HEK293T (cell line): Measurements from ENCODE around the gene SH2D1B.

Experiments used
- CTCF ChIA-PET: fragments of 350-600 bp; formaldehyde crosslinking; extraction: SDS; loops from one replicate; lab custom pipeline; 2021; ENCODE audit warnings: antibody characterized with exemption, inconsistent platforms; lab: Yijun Ruan, JAX
- POLR2A ChIA-PET: fragments of 350-600 bp; formaldehyde crosslinking; extraction: SDS; loops from one replicate; lab custom pipeline; 2020; ENCODE audit warnings: antibody characterized with exemption, inconsistent platforms; lab: Yijun Ruan, JAX
- DNase-seq: peaks from one replicate; pipeline ENCODE4 v3.0.0; 2012; ENCODE audit warnings: mixed read lengths; ENCODE audit errors: extremely low spot score
- ARNT ChIP-seq: fragments of 450-650 bp; IDR thresholded peaks from 2 replicates; pipeline ENCODE4 v1.6.1; 2017; ENCODE audit warnings: mild to moderate bottlenecking
- BHLHE40 ChIP-seq: fragments of 450-650 bp; IDR thresholded peaks from 2 replicates; pipeline ENCODE4 v1.6.1; 2016; ENCODE audit warnings: mild to moderate bottlenecking, moderate library complexity, borderline replicate concordance
- CTBP1 ChIP-seq: fragments of 450-650 bp; IDR thresholded peaks from 2 replicates; pipeline ENCODE4 v1.6.1; 2016; ENCODE audit warnings: borderline replicate concordance
- ELF4 ChIP-seq: fragments of 450-650 bp; IDR thresholded peaks from 2 replicates; pipeline ENCODE4 v1.6.1; 2017; ENCODE audit warnings: antibody characterized with exemption
- FOXA1 ChIP-seq: fragments of 450-650 bp; IDR thresholded peaks from 2 replicates; pipeline ENCODE4 v1.6.1; 2016; ENCODE audit warnings: mild to moderate bottlenecking
- FOXK2 ChIP-seq: fragments of 450-650 bp; IDR thresholded peaks from 2 replicates; pipeline ENCODE4 v1.6.1; 2016; ENCODE audit warnings: mild to moderate bottlenecking
- FOXM1 ChIP-seq: fragments of 450-650 bp; IDR thresholded peaks from 2 replicates; pipeline ENCODE4 v1.6.1; 2017; ENCODE audit warnings: mild to moderate bottlenecking, borderline replicate concordance
- HDGF ChIP-seq: fragments of 450-650 bp; IDR thresholded peaks from 2 replicates; pipeline ENCODE4 v1.6.1; 2017; ENCODE audit warnings: antibody characterized with exemption, borderline replicate concordance
- L3MBTL2 ChIP-seq: fragments of 450-650 bp; conservative IDR thresholded peaks from 2 replicates; pipeline ENCODE4 v1.6.1; 2016; ENCODE audit warnings: mild to moderate bottlenecking
- LEF1 ChIP-seq: fragments of 450-650 bp; IDR thresholded peaks from 2 replicates; pipeline ENCODE4 v1.6.1; 2017; ENCODE audit warnings: mild to moderate bottlenecking, borderline replicate concordance
- NFRKB ChIP-seq: fragments of 450-650 bp; IDR thresholded peaks from 2 replicates; pipeline ENCODE4 v1.6.1; 2016; ENCODE audit warnings: mild to moderate bottlenecking, moderate library complexity
- SP1 ChIP-seq: fragments of 450-650 bp; IDR thresholded peaks from 2 replicates; pipeline ENCODE4 v1.6.1; 2017
- SUZ12 ChIP-seq: fragments of 450-650 bp; IDR thresholded peaks from 2 replicates; pipeline ENCODE4 v1.6.1; 2016; ENCODE audit warnings: mild to moderate bottlenecking
- TARDBP ChIP-seq: fragments of 450-650 bp; IDR thresholded peaks from 2 replicates; pipeline ENCODE4 v1.6.1; 2016
- ZNF384 ChIP-seq: fragments of 450-650 bp; IDR thresholded peaks from 2 replicates; pipeline ENCODE4 v1.6.1; 2016
- TF ChIP-seq, protein P1 (sequence below): fragments of 450-650 bp; IDR thresholded peaks from 2 replicates; pipeline ENCODE4 v1.6.1; 2016

The SH2D1B gene

DNA sequence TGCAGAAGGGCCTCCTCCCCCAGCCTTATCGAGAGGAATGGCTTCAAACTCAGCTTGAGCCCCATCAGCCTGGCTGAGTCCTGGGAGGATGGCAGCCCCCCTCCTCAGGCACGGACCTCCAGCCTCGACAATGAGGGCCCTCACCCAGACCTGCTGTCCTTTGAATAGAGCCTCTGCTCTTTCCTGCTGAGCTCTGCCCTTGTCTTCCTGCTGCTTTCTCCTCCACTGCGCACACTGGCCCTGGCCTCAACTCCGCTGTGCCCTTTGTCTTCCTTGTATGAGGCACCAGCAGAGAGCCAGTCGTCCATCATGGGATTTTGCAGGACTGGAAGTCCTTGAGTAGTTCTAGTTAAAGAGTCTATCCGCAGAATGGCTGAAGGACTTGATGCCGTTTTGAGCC is 28.4 kb downstream of the SH2D1B start:
- no peak for TF ChIP-seq NFRKB
- no peak for DNase-seq
- ChIA-PET POLR2A (no interaction called here), CTCF (no interaction called here)

DNA sequence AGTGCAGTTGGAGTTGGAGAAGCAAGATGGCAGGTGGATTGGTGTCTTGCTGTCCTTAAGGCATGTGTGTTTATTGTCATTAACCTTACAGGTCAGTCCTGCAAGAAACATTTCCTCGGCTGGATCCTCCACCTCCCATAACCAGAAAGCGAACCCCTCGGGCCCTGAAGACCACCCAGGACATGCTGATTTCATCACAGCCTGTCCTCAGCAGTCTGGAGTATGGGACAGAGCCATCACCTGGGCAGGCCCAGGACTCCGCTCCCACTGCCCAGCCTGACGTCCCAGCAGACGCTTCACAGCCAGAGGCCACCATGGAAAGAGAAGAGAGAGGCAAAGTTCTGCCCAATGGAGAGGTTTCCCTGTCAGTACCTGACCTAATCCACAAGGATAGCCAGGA is 28.8 kb downstream of the SH2D1B start:
- DNase-seq: no peak
- ChIA-PET CTCF (no interaction called here), POLR2A (no interaction called here)
- TF ChIP-seq, protein P1, sequence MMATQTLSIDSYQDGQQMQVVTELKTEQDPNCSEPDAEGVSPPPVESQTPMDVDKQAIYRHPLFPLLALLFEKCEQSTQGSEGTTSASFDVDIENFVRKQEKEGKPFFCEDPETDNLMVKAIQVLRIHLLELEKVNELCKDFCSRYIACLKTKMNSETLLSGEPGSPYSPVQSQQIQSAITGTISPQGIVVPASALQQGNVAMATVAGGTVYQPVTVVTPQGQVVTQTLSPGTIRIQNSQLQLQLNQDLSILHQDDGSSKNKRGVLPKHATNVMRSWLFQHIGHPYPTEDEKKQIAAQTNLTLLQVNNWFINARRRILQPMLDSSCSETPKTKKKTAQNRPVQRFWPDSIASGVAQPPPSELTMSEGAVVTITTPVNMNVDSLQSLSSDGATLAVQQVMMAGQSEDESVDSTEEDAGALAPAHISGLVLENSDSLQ: no peak
- TF ChIP-seq LEF1: no peak
- TF ChIP-seq ELF4: no peak
- no peak for TF ChIP-seq SP1
- no peak for TF ChIP-seq ARNT
- TF ChIP-seq FOXM1: no peak
- TF ChIP-seq L3MBTL2: no peak
- no peak for TF ChIP-seq CTBP1
- TF ChIP-seq HDGF: no peak
- TF ChIP-seq NFRKB: no peak
- TF ChIP-seq ZNF384: no peak
- TF ChIP-seq FOXA1: no peak
- no peak for TF ChIP-seq BHLHE40
- TF ChIP-seq TARDBP: no peak
- TF ChIP-seq FOXK2: no peak
- no peak for TF ChIP-seq SUZ12

DNA sequence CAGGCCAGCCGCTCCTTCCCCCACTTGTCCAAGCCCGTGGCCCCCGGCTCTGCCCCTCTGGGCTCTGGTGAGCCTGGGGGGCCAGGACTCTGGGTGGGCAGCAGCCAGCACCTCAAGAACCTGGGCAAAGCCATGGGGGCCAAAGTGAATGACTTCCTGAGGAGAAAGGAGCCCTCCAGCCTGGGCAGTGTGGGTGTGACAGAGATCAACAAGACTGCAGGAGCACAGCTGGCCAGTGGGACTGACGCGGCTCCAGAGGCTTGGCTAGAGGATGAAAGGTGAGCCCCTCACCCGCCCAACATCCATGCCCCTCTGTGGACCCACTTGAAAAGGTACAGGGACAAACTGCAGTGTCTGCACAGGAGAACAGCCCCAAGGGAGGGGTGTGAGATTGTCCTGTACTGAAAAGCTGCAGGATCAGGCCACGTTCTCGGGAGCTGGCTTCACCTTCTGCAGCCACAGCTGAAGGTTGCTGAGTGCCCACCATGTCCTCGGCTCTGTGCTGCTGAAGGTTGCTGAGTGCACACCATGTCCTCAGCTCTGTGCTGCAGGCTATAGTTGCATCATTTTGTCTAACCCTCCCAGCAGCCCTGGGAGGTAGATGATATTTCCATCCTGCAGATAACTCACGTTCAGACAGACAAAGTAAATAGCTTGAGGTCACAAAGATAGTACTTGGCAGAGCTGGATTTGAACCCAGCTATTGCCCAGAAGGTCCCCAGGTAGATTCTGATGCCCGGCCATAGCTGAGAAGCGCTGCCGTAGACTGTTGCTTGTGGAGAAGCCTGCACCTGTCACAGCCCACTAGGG is 29.8 kb downstream of the SH2D1B start:
- no peak for DNase-seq
- POLR2A ChIA-PET: no interaction called here
- TF ChIP-seq BHLHE40 (no peak), L3MBTL2 (no peak), HDGF (no peak), NFRKB (no peak), ELF4 (no peak), SP1 (no peak), LEF1 (no peak), FOXK2 (no peak), ARNT (no peak), ZNF384 (no peak), CTBP1 (no peak), SUZ12 (no peak), TARDBP (no peak), FOXA1 (no peak), FOXM1 (no peak)
- TF ChIP-seq, protein P1: no peak
- CTCF ChIA-PET: interaction anchor here (1.2 kb wide), 1 partner anchor 24 kb away, joined by 3 read pairs; no protein-coding TSS in a partner anchor

DNA sequence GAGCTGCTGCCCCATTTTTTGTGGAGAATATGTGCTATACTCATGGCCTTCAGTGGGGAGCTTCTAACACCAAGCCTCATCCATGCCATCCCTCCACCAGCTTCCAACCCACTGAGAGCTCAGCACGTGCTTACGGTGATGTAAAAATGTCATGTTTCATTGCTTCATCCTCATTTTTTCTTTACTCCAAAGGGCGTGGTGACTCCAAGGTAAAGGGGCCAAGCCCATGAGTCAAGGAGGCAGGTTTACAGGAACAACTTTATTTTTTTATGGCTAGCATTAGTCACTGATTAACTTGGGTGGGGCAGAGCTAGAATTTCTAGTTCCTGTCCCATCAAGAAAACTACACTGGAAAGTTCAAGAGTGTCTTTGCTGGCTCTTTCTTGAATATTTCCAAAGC is 30.6 kb downstream of the SH2D1B start, which contains the start of gene C1orf226:
TSS of gene C1orf226 (plus strand) at position 346 of the 400 bp plus-strand sequence. CDS start 174 bp downstream, outside the sequence.
- DNase-seq: no peak
- POLR2A ChIA-PET: no interaction called here
- CTCF ChIA-PET: interaction anchor here (0.7 to 1.2 kb wide), 2 partner anchors 18 to 24 kb away, joined by 3 read pairs; no protein-coding TSS in a partner anchor
- TF ChIP-seq FOXM1: no peak

DNA sequence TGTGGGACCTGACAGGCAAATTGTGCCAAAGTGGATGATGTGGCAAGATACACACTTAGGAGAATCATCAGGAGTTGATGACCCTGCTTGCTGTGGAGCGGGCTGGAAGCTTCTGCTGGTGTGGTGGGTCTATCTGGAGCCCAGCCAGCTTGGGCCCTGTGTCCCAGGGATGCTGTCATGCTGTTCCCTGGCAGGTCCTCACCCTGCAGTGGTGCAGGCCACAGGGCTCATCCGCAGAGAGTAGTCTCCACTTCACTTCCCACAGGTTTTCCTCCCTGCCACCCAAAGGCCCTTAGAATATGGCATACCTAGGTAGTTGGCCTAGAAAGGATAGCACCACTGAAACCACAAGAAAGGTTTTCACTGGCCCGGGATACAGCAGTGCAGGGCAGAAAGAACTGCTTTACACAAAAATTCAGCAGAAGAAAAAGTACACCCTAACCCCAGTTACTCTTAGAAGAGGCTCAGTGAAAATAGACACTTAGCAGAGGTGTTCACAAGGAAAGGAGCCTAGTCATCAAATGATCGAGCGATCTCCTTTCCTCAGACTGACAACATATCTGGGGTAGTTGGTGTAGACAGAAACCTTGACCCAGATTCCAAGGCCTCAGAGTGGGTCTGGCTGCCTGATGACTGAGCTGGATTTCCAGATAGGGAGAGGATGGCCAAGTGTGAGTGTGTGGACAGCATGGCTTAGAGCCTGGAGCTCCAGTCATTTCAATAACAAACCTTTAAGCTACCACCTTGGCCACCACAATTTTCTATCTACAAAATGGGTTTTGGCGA is 31.7 kb downstream of the SH2D1B start:
- POLR2A ChIA-PET: no interaction called here
- CTCF ChIA-PET: no interaction called here
- no peak for DNase-seq
- TF ChIP-seq BHLHE40 (no peak), LEF1 (no peak), ZNF384 (no peak), SUZ12 (no peak), CTBP1 (no peak), TARDBP (no peak), SP1 (no peak), FOXM1 (no peak), FOXA1 (no peak), NFRKB (no peak)

DNA sequence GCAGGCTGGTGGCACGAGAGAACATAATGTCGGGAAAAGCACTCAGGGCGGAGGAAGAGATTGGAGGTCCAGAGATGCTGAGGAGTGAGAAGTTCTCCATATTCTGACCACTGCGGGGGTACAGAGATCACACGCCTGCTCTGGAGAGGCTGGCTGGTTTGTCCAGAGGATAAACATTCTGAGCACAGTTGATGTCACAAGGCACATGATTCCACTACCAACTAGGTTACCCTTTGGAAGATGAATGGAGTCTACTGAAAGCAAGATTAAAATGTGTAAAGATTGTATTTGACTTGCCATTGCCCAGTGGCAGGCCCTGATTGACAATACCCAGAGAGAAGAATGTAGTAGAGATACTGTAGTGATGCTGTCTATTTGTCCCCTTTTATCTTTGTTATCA is 35.2 kb downstream of the SH2D1B start, which contains the start of gene SPATA46:
TSS of gene SPATA46 (minus strand) at position 164 of the 400 bp plus-strand sequence. CDS start at position 100, 64 bp downstream.
- ChIA-PET CTCF (no interaction called here), POLR2A (no interaction called here)
- TF ChIP-seq LEF1: no peak
- no peak for TF ChIP-seq ARNT
- TF ChIP-seq NFRKB: no peak
- no peak for TF ChIP-seq FOXK2
- TF ChIP-seq TARDBP: no peak
- TF ChIP-seq SUZ12: no peak
- TF ChIP-seq L3MBTL2: no peak
- TF ChIP-seq SP1: no peak
- no peak for DNase-seq

DNA sequence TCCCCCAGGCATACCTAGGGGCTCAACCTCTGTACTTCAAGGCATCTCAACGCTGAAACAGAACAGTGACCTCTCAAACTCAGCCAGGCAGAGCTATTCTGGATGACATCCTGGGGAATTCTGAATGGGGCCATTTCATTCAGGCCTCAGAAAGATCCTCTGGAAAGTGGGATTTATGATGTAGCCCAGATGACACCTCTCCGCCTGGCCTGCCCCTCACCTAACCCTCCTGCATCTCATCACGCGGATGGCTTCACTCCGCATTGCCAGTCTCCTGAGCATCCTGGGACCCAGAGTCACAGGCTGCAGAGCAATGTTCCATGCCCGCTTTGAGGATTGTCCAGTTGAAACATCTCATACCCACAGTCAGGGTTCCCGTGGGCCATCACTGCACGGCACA is 36.5 kb downstream of the SH2D1B start:
- POLR2A ChIA-PET: no interaction called here
- CTCF ChIA-PET: no interaction called here
- TF ChIP-seq ARNT (no peak), HDGF (no peak), SUZ12 (no peak), LEF1 (no peak), ELF4 (no peak)
- TF ChIP-seq, protein P1: no peak
- DNase-seq: no peak
